ENCODE data around the gene RAB22A.
"Not testable (repeated sequence)": the region's sequence is repeated elsewhere in the genome, so short reads cannot be mapped to it uniquely, and the experiment has no call there.

Gene RAB22A

DNA sequence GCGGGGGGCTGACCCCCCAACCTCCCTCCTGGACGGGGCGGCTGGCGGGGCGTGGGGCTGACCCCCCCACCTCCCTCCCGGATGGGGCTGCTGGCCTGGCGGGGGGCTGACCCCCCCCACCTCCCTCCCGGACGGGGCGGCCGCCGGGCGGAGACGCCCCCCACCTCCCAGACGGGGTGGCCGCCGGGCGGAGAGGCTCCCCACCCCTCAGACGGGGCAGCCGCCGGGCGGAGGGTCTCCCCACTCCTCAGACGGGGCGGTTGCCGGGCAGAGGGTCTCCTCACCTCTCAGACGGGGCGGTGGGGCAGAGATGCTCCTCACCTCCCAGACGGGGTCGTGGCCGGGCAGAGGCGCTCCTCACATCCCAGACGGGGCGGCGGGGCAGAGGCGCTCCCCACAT lies 104.7 kb downstream of the RAB22A start:
- CTCF ChIA-PET, H3K27me3 Mint-ChIP-seq, DNase-seq, H3K9me3 Mint-ChIP-seq, H3K4me3 Mint-ChIP-seq, H3K27ac Mint-ChIP-seq: not testable (repeated sequence)
- Mint-ChIP-seq H3K4me1 (peaks cover 48% of the 10 kb centered on the region), H3K36me3 (peaks cover 32% of the 10 kb centered on the region)

DNA sequence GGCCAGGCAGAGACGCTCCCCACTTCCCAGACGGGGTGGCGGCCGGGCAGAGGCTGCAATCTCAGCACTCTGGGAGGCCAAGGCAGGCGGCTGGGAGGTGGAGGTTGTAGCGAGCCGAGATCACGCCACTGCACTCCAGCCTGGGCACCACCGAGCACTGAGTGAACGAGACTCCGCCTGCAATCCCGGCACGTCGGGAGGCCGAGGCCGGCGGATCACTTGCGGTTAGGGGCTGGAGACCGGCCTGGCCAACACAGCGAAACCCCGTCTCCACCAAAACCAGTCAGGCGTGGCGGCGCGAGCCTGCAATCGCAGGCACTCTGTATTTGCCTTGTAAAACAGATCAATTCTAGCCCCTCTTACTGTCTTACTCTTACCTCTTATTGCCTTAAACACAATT lies 105.3 kb downstream of the RAB22A start:
- H3K4me3 Mint-ChIP-seq, DNase-seq, H3K27ac Mint-ChIP-seq, H3K27me3 Mint-ChIP-seq, CTCF ChIA-PET, H3K9me3 Mint-ChIP-seq: not testable (repeated sequence)
- Mint-ChIP-seq H3K4me1 (peaks cover 43% of the 10 kb centered on the region), H3K36me3 (peaks cover 37% of the 10 kb centered on the region)

DNA sequence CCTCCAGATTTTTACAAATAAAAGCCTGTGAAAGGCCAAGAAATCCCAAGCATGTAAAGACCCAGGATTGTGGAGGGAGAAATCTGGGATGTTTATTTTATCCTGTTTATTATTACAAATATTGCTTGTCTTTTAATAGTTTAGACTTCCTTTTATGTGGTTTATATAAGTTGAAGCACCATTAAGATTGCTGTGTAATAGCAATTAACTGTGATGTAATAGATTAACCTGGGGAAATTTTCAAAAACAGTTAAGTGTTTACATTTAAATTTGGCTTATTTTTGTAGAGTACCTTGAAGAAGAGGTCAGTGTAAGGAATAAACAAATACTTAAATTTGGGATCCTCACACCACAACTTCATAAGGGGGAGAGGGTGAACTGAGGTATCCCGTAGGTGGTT lies 106.5 kb downstream of the RAB22A start:
- Mint-ChIP-seq H3K4me1 (peaks cover 33% of the 10 kb centered on the region), H3K9me3 (no peaks in the 10 kb centered on the region), H3K27ac (peak overlapping the region; percentile 39), H3K27me3 (no peaks in the 10 kb centered on the region), H3K36me3 (peaks cover 48% of the 10 kb centered on the region), H3K4me3 (no peak overlapping the region)
- no peak for DNase-seq
- CTCF ChIA-PET: interaction anchor here (0.7 kb wide), 1 partner anchor 112 kb away, joined by 3 read pairs; no protein-coding TSS in a partner anchor

DNA sequence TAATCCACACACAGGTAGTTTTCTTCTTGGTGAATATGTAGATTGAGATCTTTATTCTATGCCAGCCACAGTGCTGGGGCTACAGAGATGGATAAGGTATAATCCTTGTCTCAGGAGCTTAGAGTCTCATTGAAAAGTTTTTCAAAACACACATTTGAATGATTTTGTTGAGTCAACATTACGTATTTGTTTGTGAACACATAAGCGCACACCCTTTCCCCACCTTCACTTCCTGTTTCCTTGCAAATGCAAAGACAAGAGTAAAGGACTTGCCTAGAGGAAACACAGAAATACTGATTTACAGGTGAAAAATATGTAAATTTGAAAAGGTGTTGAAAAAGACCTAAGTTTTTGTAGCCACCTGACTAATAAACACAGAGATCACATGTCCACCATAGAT lies 107.3 kb downstream of the RAB22A start:
- CTCF ChIA-PET: interaction anchor here (0.7 kb wide), 1 partner anchor 112 kb away, joined by 3 read pairs; no protein-coding TSS in a partner anchor
- no peaks in the 10 kb centered on the region for H3K9me3 Mint-ChIP-seq
- peaks cover 33% of the 10 kb centered on the region for H3K4me1 Mint-ChIP-seq
- peak overlapping the region; percentile 84 for H3K27ac Mint-ChIP-seq
- peak overlapping the region; percentile 44 for H3K4me3 Mint-ChIP-seq
- peaks cover 53% of the 10 kb centered on the region for H3K36me3 Mint-ChIP-seq
- DNase-seq: no peak
- H3K27me3 Mint-ChIP-seq: no peaks in the 10 kb centered on the region
